ENCODE measurements around the gene CNNM1. TPM values are rescaled to one million over a fixed set of nuclear protein-coding genes. Genes with fewer than 3 reads are reported as not detected.

CNNM1 gene
- total and polyA plus RNA-seq, 9 of the 15 experiments (the other 6 are each of a cell fraction or from before 2014, with no cell fraction given): not detected

GRCh38 chr10:99430116-99430450, 100.9 kb downstream of the CNNM1 start (continued):
- TF ChIP-seq ZNF511 (CRISPR knock-in tag; IDR thresholded peaks at IDR 0.05): peak; percentile 75; the same call in 1 of the 2 replicates
- TF ChIP-seq ZBTB9 (CRISPR knock-in tag; IDR thresholded peaks at IDR 0.05): 0 out of 2 replicates have a peak, but pooled peaks have one; percentile 22
- no peak for TF ChIP-seq PPARD (CRISPR knock-in tag; IDR thresholded peaks at IDR 0.05)
- TF ChIP-seq E2F4 (CRISPR knock-in tag; IDR thresholded peaks at IDR 0.05; ENCODE audit: low read depth): 0 out of 2 replicates have a peak, but pooled peaks have one; percentile 40
- TF ChIP-seq BRD9 (IDR thresholded peaks at IDR 0.05; ENCODE audit: low read depth, partially characterized antibody): peak; percentile 57
- TF ChIP-seq E2F6 (IDR thresholded peaks at IDR 0.05; ENCODE audit: borderline replicate concordance in 1 of 2, extremely low read depth in 1 of 2, insufficient read depth in 1 of 2, insufficient read length in 1 of 2, low read depth in 1 of 2, low read length in 1 of 2, poor library complexity in 1 of 2, severe bottlenecking in 1 of 2): no peak
- peak; percentile 75; the same call in 1 of the 2 replicates for TF ChIP-seq NFRKB (IDR thresholded peaks at IDR 0.05; ENCODE audit: low read depth)
- TF ChIP-seq RFX5 (IDR thresholded peaks at IDR 0.05; ENCODE audit: low read depth, low read length): no peak
- TF ChIP-seq MLLT1 (IDR thresholded peaks at IDR 0.05): peak in 1 of 2 experiments; percentile 81; a peak in 2 of 4 replicates
- TF ChIP-seq KDM1A (IDR thresholded peaks at IDR 0.05): peak; percentile 50 to 56
- no peak for TF ChIP-seq CBFA2T2 (conservative IDR thresholded peaks at IDR 0.05)
- TF ChIP-seq TBL1XR1 (IDR thresholded peaks at IDR 0.05; ENCODE audit: low read length in 2 of 2): no peak
- no peak for TF ChIP-seq CBFA2T3 (IDR thresholded peaks at IDR 0.05)
- TF ChIP-seq ZBTB17 (CRISPR knock-in tag; IDR thresholded peaks at IDR 0.05): no peak
- TF ChIP-seq TAF15 (IDR thresholded peaks at IDR 0.05; ENCODE audit: low read depth, low read length): no peak
- no peak for TF ChIP-seq GTF2A2 (tag; IDR thresholded peaks at IDR 0.05)
- TF ChIP-seq ZNF449 (CRISPR knock-in tag; IDR thresholded peaks at IDR 0.05): no peak
- TF ChIP-seq CEBPB (tag; IDR thresholded peaks at IDR 0.05): no peak
- no peak for TF ChIP-seq POLR2G (IDR thresholded peaks at IDR 0.05; ENCODE audit: low read depth, low read length)
- no peak for TF ChIP-seq ATF2 (CRISPR knock-in tag; IDR thresholded peaks at IDR 0.05)
- TF ChIP-seq SMAD3 (CRISPR knock-in tag; conservative IDR thresholded peaks at IDR 0.05): no peak
